Measurements from ENCODE around the gene APCDD1L.

GRCh38 chr20:58418949-58419748 is 96.0 kb downstream of the APCDD1L start:
- TF ChIP-seq CTCF (IDR thresholded peaks at IDR 0.05) (no peak), POLR2A (IDR thresholded peaks at IDR 0.05) (no peak)

All from heart left ventricle (tissue), 13 donors.